Measurements from ENCODE around the gene PIWIL1.

The PIWIL1 gene

DNA sequence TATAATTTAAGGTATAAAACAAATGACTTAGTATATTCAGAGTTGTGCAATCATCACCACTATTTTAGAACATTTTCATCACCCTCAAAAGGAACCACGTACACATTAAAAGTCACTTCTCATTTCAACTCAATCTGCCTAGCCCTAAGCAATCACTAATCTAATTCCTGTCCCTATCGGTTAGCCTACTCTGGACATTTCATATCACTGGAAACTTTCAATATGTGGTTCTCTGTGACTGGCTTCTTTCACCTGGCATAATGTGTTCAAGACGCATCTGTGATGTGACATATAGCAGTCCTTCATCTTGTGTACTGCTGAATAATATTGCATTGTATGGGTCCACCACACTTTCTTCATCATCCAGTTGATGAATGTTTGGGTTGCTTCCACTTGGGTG, 15.4 kb upstream of the PIWIL1 start:
- no peak for DNase-seq (ENCODE audit: low read depth, low spot score)
- Histone ChIP-seq H3K9ac (ENCODE audit: insufficient read length, low read depth) (no peak overlapping the region), H3K36me3 (ENCODE audit: insufficient read depth, insufficient read length, low read length) (no peaks in the 10 kb centered on the region), H3K9me3 (ENCODE audit: insufficient read depth, low read length) (no peaks in the 10 kb centered on the region), H3K4me1 (ENCODE audit: insufficient read depth, insufficient read length) (no peaks in the 10 kb centered on the region), H3K4me3 (ENCODE audit: insufficient read length, low read depth) (no peak overlapping the region), H3K27me3 (ENCODE audit: insufficient read depth, insufficient read length) (no peaks in the 10 kb centered on the region)
- TF ChIP-seq YY1 (IDR thresholded peaks at IDR 0.05; ENCODE audit: insufficient read depth, insufficient read length) (no peak), SUZ12 (IDR thresholded peaks at IDR 0.05; ENCODE audit: extremely low read depth, insufficient read depth, insufficient read length) (no peak), ZNF274 (IDR thresholded peaks at IDR 0.05; ENCODE audit: low read depth, low read length) (no peak)

DNA sequence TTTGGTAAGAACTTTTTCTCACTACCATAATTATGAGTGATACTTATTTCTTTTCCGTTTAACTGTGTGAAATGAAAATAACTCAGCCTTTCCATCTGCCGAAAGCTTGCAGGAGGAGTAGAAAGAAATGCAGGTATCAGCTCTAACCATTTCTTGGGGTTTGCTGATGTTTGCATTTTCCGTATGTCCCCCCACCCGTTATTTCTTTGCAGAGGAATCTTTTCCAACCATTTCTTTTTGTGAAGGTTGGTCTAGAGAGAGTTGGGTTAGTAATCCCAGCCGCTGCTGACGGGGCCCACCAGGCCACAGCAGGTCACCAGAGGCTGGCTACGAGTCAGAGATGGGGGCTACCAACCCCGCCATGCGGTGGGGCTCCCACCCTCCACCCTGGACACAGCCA, 7.0 kb upstream of the PIWIL1 start:
- DNase-seq (ENCODE audit: low read depth, low spot score), result no peak
- H3K4me3 ChIP-seq (ENCODE audit: insufficient read length, low read depth), result no peak overlapping the region
- peaks cover 11% of the 10 kb centered on the region for H3K4me1 ChIP-seq (ENCODE audit: insufficient read depth, insufficient read length)
- H3K36me3 ChIP-seq (ENCODE audit: insufficient read depth, insufficient read length, low read length), result no peaks in the 10 kb centered on the region
- no peak for TF ChIP-seq SUZ12 (IDR thresholded peaks at IDR 0.05; ENCODE audit: extremely low read depth, insufficient read depth, insufficient read length)
- no peak for TF ChIP-seq ZNF274 (IDR thresholded peaks at IDR 0.05; ENCODE audit: low read depth, low read length)
- TF ChIP-seq YY1 (IDR thresholded peaks at IDR 0.05; ENCODE audit: insufficient read depth, insufficient read length), result no peak
- H3K27me3 ChIP-seq (ENCODE audit: insufficient read depth, insufficient read length), result peaks cover 15% of the 10 kb centered on the region
- no peak overlapping the region for H3K9ac ChIP-seq (ENCODE audit: insufficient read length, low read depth)
- H3K9me3 ChIP-seq (ENCODE audit: insufficient read depth, low read length), result no peaks in the 10 kb centered on the region

DNA sequence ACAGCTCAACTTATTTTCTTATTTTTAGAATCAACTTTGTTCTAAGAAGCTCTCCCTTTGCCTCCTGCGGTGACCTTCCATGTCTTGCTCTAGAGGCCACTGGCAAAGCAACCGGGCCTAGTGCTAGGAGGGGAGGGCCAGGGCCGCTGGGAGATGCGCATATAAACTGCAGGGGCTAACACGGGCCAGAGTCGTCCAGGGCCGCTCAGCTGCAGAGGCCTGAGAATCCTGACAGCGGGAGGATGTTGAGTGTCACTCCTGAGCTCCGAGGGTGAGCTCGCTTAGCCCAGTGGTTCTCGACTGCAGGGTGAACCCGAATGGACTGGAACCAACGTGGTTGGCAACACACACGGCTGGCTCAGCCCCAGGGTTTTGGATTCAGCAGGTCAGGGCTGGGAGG, 6.5 kb upstream of the PIWIL1 start:
- no peak overlapping the region for H3K9ac ChIP-seq (ENCODE audit: insufficient read length, low read depth)
- DNase-seq (ENCODE audit: low read depth, low spot score), result no peak
- peaks cover 11% of the 10 kb centered on the region for H3K4me1 ChIP-seq (ENCODE audit: insufficient read depth, insufficient read length)
- H3K9me3 ChIP-seq (ENCODE audit: insufficient read depth, low read length), result no peaks in the 10 kb centered on the region
- H3K27me3 ChIP-seq (ENCODE audit: insufficient read depth, insufficient read length), result peaks cover 15% of the 10 kb centered on the region
- no peak overlapping the region for H3K4me3 ChIP-seq (ENCODE audit: insufficient read length, low read depth)
- no peaks in the 10 kb centered on the region for H3K36me3 ChIP-seq (ENCODE audit: insufficient read depth, insufficient read length, low read length)
- no peak for TF ChIP-seq SUZ12 (IDR thresholded peaks at IDR 0.05; ENCODE audit: extremely low read depth, insufficient read depth, insufficient read length)
- TF ChIP-seq YY1 (IDR thresholded peaks at IDR 0.05; ENCODE audit: insufficient read depth, insufficient read length), result no peak
- no peak for TF ChIP-seq ZNF274 (IDR thresholded peaks at IDR 0.05; ENCODE audit: low read depth, low read length)

DNA sequence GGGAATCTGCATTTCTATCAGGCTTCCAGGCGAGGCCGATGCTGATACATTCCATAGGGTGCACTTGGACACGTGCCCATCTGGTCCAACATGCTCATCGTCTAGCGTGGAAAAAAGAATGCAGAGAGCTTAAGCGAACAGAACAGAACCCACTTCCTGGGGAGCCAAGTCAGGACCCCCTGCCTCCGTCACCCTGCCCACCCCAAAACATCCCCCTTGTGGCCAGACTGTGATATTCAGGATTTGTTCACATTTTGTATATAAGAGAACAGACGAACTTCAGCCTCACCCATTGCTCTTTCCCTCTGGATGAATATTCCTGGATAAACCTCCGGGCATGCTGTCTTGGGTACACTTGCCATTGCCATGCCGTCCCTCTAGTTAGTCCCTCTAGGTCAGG, 4.3 kb upstream of the PIWIL1 start:
- TF ChIP-seq YY1 (IDR thresholded peaks at IDR 0.05; ENCODE audit: insufficient read depth, insufficient read length), result no peak
- Histone ChIP-seq H3K4me3 (ENCODE audit: insufficient read length, low read depth) (no peak overlapping the region), H3K4me1 (ENCODE audit: insufficient read depth, insufficient read length) (peaks cover 11% of the 10 kb centered on the region), H3K9me3 (ENCODE audit: insufficient read depth, low read length) (no peaks in the 10 kb centered on the region), H3K9ac (ENCODE audit: insufficient read length, low read depth) (no peak overlapping the region), H3K36me3 (ENCODE audit: insufficient read depth, insufficient read length, low read length) (no peaks in the 10 kb centered on the region), H3K27me3 (ENCODE audit: insufficient read depth, insufficient read length) (peaks cover 18% of the 10 kb centered on the region)
- no peak for DNase-seq (ENCODE audit: low read depth, low spot score)

DNA sequence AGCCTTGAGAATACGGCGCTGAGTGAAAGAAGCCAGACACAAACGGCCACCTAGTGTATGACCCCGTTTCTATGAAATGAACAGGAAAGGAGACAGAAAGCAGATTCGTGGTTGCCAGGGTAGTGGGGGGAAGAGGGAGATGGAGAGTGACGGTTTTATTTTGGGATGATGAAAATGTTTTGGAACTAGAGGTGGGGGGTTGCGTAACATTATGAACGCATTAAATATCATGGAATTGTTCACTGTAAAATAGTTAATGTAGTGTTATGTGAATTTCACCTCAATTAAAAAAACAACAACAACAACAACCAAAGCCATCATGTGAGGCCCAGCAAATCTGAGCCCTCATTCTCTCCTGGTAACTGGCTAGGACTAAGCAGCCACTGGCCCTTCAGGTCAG, 3.3 kb upstream of the PIWIL1 start:
- H3K9ac ChIP-seq (ENCODE audit: insufficient read length, low read depth), result no peak overlapping the region
- peaks cover 13% of the 10 kb centered on the region for H3K4me1 ChIP-seq (ENCODE audit: insufficient read depth, insufficient read length)
- H3K27me3 ChIP-seq (ENCODE audit: insufficient read depth, insufficient read length), result peaks cover 25% of the 10 kb centered on the region
- H3K4me3 ChIP-seq (ENCODE audit: insufficient read length, low read depth), result no peak overlapping the region
- H3K9me3 ChIP-seq (ENCODE audit: insufficient read depth, low read length), result no peaks in the 10 kb centered on the region
- TF ChIP-seq SUZ12 (IDR thresholded peaks at IDR 0.05; ENCODE audit: extremely low read depth, insufficient read depth, insufficient read length), result no peak
- no peak for TF ChIP-seq YY1 (IDR thresholded peaks at IDR 0.05; ENCODE audit: insufficient read depth, insufficient read length)
- TF ChIP-seq ZNF274 (IDR thresholded peaks at IDR 0.05; ENCODE audit: low read depth, low read length), result no peak
- no peaks in the 10 kb centered on the region for H3K36me3 ChIP-seq (ENCODE audit: insufficient read depth, insufficient read length, low read length)
- no peak for DNase-seq (ENCODE audit: low read depth, low spot score)

DNA sequence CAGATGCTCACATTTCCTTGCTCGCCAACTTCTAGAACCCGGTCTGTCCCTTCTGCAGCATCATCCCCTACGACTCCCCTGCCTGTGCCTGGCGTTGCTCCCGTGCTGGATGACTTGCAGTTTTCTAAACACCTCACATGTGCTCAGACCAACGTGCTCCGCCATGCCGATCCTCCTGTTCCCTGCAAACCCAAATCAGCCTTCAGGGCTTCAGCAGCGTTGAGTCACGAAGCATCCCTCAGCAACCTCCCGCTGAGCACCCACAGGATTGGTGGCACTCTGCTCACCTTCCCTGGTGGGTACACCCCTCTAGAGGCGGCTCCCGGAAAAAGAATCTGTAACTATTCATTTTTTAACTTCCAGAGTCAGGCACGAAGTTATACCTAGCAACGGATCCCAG, 2.8 kb upstream of the PIWIL1 start:
- no peaks in the 10 kb centered on the region for H3K36me3 ChIP-seq (ENCODE audit: insufficient read depth, insufficient read length, low read length)

DNA sequence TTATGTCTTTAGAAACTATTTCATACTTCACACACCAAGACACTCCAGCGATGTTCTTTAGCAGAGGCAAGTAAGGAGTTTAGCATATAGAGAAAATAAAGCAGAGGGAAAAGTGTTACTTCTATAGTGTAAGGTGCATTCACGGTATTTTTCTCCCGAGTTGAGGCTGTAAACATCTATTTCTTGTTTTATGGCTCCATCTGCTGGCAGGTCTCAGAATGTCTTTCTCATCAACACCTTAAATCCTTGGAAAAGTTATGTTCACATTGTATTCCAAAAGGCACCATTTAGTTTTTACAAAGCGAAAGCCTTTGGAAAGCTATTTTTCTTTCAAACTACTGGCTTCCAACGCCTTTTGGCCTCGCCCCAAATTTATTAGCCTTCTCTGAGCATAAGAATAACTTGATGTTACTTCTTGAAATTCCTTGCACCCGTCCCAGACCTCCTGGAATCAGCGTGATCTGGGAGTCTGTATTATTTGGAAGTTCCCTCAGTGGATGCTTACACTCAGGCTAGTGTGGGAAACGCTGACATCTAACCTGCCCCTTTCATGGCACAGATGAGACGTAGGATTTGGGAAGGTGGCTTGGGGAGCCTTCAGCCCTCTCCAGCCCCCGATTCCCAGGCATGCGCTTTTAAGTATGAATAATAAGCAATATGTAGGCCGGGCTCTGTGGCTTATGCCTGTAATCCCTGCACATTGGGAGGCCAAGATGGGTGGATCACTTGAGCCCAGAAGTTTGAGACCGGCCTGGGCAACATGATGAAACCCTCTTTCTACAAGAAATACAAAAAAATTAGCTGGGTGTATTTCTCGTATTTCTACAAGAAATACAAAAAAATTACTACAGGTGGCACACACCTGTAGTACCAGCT, 1.9 kb upstream of the PIWIL1 start:
- H3K27me3 ChIP-seq (ENCODE audit: insufficient read depth, insufficient read length), result peaks cover 38% of the 10 kb centered on the region
- peak; percentile 74 for DNase-seq (ENCODE audit: low read depth, low spot score)
- no peak overlapping the region for H3K4me3 ChIP-seq (ENCODE audit: insufficient read length, low read depth)
- TF ChIP-seq YY1 (IDR thresholded peaks at IDR 0.05; ENCODE audit: insufficient read depth, insufficient read length), result no peak
- no peak for TF ChIP-seq ZNF274 (IDR thresholded peaks at IDR 0.05; ENCODE audit: low read depth, low read length)
- H3K4me1 ChIP-seq (ENCODE audit: insufficient read depth, insufficient read length), result peaks cover 16% of the 10 kb centered on the region
- no peaks in the 10 kb centered on the region for H3K36me3 ChIP-seq (ENCODE audit: insufficient read depth, insufficient read length, low read length)
- H3K9ac ChIP-seq (ENCODE audit: insufficient read length, low read depth), result no peak overlapping the region
- H3K9me3 ChIP-seq (ENCODE audit: insufficient read depth, low read length), result no peaks in the 10 kb centered on the region

More for the DNA sequence above, 2.8 kb upstream of the PIWIL1 start:
- DNase-seq (ENCODE audit: low read depth, low spot score), result no peak
- TF ChIP-seq YY1 (IDR thresholded peaks at IDR 0.05; ENCODE audit: insufficient read depth, insufficient read length) (no peak), ZNF274 (IDR thresholded peaks at IDR 0.05; ENCODE audit: low read depth, low read length) (no peak), SUZ12 (IDR thresholded peaks at IDR 0.05; ENCODE audit: extremely low read depth, insufficient read depth, insufficient read length) (no peak)
- Histone ChIP-seq H3K9me3 (ENCODE audit: insufficient read depth, low read length) (no peaks in the 10 kb centered on the region), H3K4me3 (ENCODE audit: insufficient read length, low read depth) (no peak overlapping the region), H3K4me1 (ENCODE audit: insufficient read depth, insufficient read length) (peaks cover 16% of the 10 kb centered on the region), H3K9ac (ENCODE audit: insufficient read length, low read depth) (no peak overlapping the region), H3K27me3 (ENCODE audit: insufficient read depth, insufficient read length) (peaks cover 30% of the 10 kb centered on the region)

All from NT2/D1 (cell line).